SK-N-SH treated with all-trans-retinoic acid at 6 μM for 48 hours (cell line): ENCODE measurements around the gene AIRE.

Source experiments
- ATAC-seq: fragments of 200-7000 bp; cut with Tn5 transposase; 3 replicates; pipeline ENCODE4 v1.9.1; 2020; ENCODE audit warnings: mild to moderate bottlenecking, moderate library complexity
- ARNTL ChIP-seq: fragments of 450-650 bp; formaldehyde crosslinking; IDR thresholded peaks from 2 replicates; pipeline ENCODE4 v1.5.0; 2020; ENCODE audit warnings: low read depth, mild to moderate bottlenecking, moderate library complexity, borderline replicate concordance
- BACH2 ChIP-seq: fragments of 250-450 bp; sonication (Bioruptor Pico); IDR thresholded peaks from 2 replicates; pipeline ENCODE4 v1.9.0; 2021; ENCODE audit warnings: mild to moderate bottlenecking, borderline replicate concordance
- CSDC2 ChIP-seq: fragments of 250-450 bp; sonication (Bioruptor Pico); IDR thresholded peaks from 2 replicates; pipeline ENCODE4 v1.5.0; 2020; ENCODE audit warnings: mild to moderate bottlenecking, moderate library complexity
- ESRRG ChIP-seq: fragments of 250-450 bp; sonication (Bioruptor Pico); IDR thresholded peaks from 2 replicates; pipeline ENCODE4 v1.6.1; 2021; ENCODE audit warnings: mild to moderate bottlenecking
- GLIS3 ChIP-seq: fragments of 250-450 bp; sonication (Bioruptor Pico); IDR thresholded peaks from 2 replicates; pipeline ENCODE4 v1.5.0; 2020; ENCODE audit warnings: mild to moderate bottlenecking, moderate library complexity
- ISL1 ChIP-seq: fragments of 250-450 bp; sonication (Bioruptor Pico); IDR thresholded peaks from 2 replicates; pipeline ENCODE4 v2.1.2; 2022; ENCODE audit warnings: mild to moderate bottlenecking, moderate library complexity
- PPARA ChIP-seq: fragments of 250-450 bp; sonication (Bioruptor Pico); IDR thresholded peaks from 2 replicates; pipeline ENCODE4 v1.5.0; 2020; ENCODE audit warnings: mild to moderate bottlenecking, borderline replicate concordance
- RARB ChIP-seq: fragments of 250-450 bp; sonication (Bioruptor Pico); IDR thresholded peaks from 2 replicates; pipeline ENCODE4 v1.8.0; 2021; ENCODE audit warnings: mild to moderate bottlenecking, moderate library complexity
- SNAI2 ChIP-seq: fragments of 250-450 bp; sonication (Bioruptor Pico); IDR thresholded peaks from 2 replicates; pipeline ENCODE4 v1.5.0; 2020; ENCODE audit warnings: mild to moderate bottlenecking, moderate library complexity
- TOX ChIP-seq: fragments of 250-450 bp; sonication (Bioruptor Pico); IDR thresholded peaks from 2 replicates; pipeline ENCODE4 v1.8.0; 2021; ENCODE audit warnings: mild to moderate bottlenecking, moderate library complexity, borderline replicate concordance
- ZC3H10 ChIP-seq: fragments of 250-450 bp; sonication (Bioruptor Pico); IDR thresholded peaks from 2 replicates; pipeline ENCODE4 v1.5.1; 2021; ENCODE audit warnings: mild to moderate bottlenecking, moderate library complexity
- ZFP3 ChIP-seq: fragments of 250-450 bp; sonication (Bioruptor Pico); IDR thresholded peaks from 2 replicates; pipeline ENCODE4 v1.5.0; 2020; ENCODE audit warnings: mild to moderate bottlenecking, moderate library complexity
- ZFP30 ChIP-seq: fragments of 450-650 bp; formaldehyde crosslinking; IDR thresholded peaks from 2 replicates; pipeline ENCODE4 v1.5.0; 2022; ENCODE audit warnings: mild to moderate bottlenecking, moderate library complexity
- ZNF565 ChIP-seq: fragments of 450-650 bp; formaldehyde crosslinking; conservative IDR thresholded peaks from 2 replicates; pipeline ENCODE4 v1.5.0; 2020; ENCODE audit warnings: low read depth, mild to moderate bottlenecking, moderate library complexity
- ZNF70 ChIP-seq: fragments of 450-650 bp; formaldehyde crosslinking; IDR thresholded peaks from 2 replicates; pipeline ENCODE4 v1.5.0; 2020; ENCODE audit warnings: mild to moderate bottlenecking, moderate library complexity
- TF ChIP-seq, protein P1 (sequence below): fragments of 250-450 bp; sonication (Bioruptor Pico); IDR thresholded peaks from 2 replicates; pipeline ENCODE4 v1.5.1; 2020; ENCODE audit warnings: low read depth, mild to moderate bottlenecking, moderate library complexity
- TF ChIP-seq, protein P2 (sequence below): fragments of 250-450 bp; sonication (Bioruptor Pico); IDR thresholded peaks from 2 replicates; pipeline ENCODE4 v1.8.0; 2021; ENCODE audit warnings: low read depth, mild to moderate bottlenecking, moderate library complexity, borderline replicate concordance
- TF ChIP-seq, protein P3 (sequence below): fragments of 250-450 bp; sonication (Bioruptor Pico); IDR thresholded peaks from 2 replicates; pipeline ENCODE4 v1.5.0; 2020; ENCODE audit warnings: mild to moderate bottlenecking, moderate library complexity
- TF ChIP-seq, protein P4 (sequence below): fragments of 250-450 bp; sonication (Bioruptor Pico); IDR thresholded peaks from 2 replicates; pipeline ENCODE4 v1.8.0; 2020; ENCODE audit warnings: mild to moderate bottlenecking, moderate library complexity, borderline replicate concordance

Gene AIRE

DNA sequence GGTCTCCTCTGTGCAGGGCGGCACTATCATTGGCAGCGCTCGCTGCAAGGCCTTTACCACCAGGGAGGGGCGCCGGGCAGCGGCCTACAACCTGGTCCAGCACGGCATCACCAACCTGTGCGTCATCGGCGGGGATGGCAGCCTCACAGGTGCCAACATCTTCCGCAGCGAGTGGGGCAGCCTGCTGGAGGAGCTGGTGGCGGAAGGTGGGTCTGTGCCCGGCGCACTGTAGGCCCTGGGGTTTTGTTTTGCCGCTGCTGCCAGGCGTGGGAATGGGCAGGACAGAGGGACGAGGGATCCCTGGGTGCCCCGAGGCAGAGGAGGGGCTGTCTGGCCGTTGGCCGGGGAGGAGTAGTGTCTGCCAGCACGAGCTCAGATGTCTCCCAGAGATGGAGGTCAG, 26.4 kb downstream of the AIRE start:
- TF ChIP-seq, protein P1, sequence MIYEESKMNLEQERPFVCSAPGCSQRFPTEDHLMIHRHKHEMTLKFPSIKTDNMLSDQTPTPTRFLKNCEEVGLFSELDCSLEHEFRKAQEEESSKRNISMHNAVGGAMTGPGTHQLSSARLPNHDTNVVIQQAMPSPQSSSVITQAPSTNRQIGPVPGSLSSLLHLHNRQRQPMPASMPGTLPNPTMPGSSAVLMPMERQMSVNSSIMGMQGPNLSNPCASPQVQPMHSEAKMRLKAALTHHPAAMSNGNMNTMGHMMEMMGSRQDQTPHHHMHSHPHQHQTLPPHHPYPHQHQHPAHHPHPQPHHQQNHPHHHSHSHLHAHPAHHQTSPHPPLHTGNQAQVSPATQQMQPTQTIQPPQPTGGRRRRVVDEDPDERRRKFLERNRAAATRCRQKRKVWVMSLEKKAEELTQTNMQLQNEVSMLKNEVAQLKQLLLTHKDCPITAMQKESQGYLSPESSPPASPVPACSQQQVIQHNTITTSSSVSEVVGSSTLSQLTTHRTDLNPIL: no peak
- no peak for TF ChIP-seq SNAI2 (CRISPR knock-in tag)
- no peak for TF ChIP-seq ZC3H10 (CRISPR knock-in tag)
- no peak for TF ChIP-seq TOX (CRISPR knock-in tag)
- no peak for TF ChIP-seq CSDC2 (CRISPR knock-in tag)
- no peak for TF ChIP-seq ZNF70
- no peak for TF ChIP-seq PPARA (CRISPR knock-in tag)
- ATAC-seq: no peak

DNA sequence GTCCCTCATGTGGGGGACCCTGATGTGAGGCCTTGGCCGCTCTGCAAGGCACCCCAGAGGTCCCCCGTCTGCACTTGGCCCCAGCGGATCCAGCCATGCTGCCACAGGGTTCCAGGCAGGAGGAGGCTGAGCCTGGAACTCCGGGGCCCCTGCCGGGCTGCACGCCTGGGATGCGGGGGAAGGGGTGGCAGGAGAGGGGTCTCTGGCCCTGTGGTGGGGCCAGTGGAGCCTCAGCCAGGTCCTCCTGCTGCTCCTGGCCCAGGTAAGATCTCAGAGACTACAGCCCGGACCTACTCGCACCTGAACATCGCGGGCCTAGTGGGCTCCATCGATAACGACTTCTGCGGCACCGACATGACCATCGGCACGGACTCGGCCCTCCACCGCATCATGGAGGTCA, 27.0 kb downstream of the AIRE start:
- no peak for ATAC-seq
- TF ChIP-seq RARB (CRISPR knock-in tag) (no peak), ARNTL (CRISPR knock-in tag) (no peak), ZNF565 (no peak), ZNF70 (no peak), GLIS3 (no peak)

DNA sequence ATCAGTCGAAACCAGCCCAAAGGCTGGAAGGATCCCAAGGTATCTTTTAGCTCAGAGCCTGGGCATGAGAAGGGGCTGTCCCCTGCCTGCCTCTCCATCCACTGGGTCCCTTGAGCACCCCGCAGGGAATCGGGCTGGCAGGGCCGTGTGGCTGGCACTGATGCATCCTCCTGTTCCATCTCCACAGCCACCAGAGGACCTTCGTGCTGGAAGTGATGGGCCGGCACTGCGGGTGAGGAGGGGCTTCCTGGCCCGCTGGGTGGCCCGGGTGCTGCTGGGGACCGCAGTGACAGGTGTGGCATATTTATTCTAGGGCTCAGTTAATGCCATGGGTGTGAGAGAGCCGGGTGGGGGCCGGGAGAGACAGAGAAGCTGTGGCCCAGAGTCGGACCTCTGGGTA, 27.8 kb downstream of the AIRE start:
- TF ChIP-seq ESRRG (CRISPR knock-in tag) (no peak), BACH2 (no peak)
- ATAC-seq: no peak

DNA sequence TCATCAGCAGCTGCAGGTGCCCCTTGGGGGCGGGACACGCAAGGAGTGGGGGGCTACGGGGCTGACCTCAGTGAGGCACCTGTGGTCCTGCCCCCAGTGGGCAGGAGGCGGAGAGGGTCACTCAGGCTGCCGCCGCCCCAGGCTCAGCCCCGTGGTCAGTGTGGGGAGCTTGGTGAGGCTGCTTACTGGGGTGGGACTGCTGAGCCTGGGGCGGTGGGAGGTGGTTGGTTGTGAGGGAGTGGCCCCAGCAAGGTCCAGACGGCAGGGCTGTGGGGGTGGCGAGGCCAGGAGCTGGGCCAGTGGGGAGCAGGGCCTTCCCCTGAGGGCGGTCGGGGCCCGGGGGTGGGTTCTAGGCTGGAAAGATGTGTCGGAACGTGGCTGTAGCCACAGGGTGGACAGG, 28.5 kb downstream of the AIRE start:
- TF ChIP-seq ARNTL (CRISPR knock-in tag) (no peak), BACH2 (no peak)
- TF ChIP-seq, protein P2, sequence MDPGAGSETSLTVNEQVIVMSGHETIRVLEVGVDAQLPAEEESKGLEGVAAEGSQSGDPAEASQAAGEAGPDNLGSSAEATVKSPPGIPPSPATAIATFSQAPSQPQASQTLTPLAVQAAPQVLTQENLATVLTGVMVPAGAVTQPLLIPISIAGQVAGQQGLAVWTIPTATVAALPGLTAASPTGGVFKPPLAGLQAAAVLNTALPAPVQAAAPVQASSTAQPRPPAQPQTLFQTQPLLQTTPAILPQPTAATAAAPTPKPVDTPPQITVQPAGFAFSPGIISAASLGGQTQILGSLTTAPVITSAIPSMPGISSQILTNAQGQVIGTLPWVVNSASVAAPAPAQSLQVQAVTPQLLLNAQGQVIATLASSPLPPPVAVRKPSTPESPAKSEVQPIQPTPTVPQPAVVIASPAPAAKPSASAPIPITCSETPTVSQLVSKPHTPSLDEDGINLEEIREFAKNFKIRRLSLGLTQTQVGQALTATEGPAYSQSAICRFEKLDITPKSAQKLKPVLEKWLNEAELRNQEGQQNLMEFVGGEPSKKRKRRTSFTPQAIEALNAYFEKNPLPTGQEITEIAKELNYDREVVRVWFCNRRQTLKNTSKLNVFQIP (CRISPR knock-in tag): no peak
- TF ChIP-seq, all 23 proteins: peak for 0
- no peak for ATAC-seq

DNA sequence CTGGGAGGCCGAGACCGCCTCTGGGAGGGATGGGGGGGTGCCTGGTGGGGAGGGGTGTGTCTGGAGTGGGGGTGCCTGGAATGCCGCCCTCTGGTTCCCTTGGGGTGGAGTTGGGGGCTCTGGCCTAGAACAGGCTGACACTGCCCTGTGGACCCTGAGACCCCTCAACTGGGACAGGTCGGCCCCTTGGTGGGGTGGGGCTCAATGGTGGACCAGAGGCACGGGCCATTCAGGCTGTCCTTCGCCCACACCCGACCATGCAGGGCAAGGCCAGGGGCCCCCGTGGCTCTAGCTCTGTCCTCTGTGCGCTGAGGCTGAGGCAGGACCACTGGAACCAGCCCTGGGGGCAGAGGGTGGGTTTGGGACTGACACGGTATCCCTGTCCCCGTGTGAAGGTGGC, 28.9 kb downstream of the AIRE start:
- no peak for ATAC-seq
- TF ChIP-seq, protein P3, sequence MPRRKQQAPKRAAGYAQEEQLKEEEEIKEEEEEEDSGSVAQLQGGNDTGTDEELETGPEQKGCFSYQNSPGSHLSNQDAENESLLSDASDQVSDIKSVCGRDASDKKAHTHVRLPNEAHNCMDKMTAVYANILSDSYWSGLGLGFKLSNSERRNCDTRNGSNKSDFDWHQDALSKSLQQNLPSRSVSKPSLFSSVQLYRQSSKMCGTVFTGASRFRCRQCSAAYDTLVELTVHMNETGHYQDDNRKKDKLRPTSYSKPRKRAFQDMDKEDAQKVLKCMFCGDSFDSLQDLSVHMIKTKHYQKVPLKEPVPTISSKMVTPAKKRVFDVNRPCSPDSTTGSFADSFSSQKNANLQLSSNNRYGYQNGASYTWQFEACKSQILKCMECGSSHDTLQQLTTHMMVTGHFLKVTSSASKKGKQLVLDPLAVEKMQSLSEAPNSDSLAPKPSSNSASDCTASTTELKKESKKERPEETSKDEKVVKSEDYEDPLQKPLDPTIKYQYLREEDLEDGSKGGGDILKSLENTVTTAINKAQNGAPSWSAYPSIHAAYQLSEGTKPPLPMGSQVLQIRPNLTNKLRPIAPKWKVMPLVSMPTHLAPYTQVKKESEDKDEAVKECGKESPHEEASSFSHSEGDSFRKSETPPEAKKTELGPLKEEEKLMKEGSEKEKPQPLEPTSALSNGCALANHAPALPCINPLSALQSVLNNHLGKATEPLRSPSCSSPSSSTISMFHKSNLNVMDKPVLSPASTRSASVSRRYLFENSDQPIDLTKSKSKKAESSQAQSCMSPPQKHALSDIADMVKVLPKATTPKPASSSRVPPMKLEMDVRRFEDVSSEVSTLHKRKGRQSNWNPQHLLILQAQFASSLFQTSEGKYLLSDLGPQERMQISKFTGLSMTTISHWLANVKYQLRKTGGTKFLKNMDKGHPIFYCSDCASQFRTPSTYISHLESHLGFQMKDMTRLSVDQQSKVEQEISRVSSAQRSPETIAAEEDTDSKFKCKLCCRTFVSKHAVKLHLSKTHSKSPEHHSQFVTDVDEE: no peak
- TF ChIP-seq RARB (CRISPR knock-in tag): no peak
- TF ChIP-seq ESRRG (CRISPR knock-in tag): no peak
- TF ChIP-seq, protein P4, sequence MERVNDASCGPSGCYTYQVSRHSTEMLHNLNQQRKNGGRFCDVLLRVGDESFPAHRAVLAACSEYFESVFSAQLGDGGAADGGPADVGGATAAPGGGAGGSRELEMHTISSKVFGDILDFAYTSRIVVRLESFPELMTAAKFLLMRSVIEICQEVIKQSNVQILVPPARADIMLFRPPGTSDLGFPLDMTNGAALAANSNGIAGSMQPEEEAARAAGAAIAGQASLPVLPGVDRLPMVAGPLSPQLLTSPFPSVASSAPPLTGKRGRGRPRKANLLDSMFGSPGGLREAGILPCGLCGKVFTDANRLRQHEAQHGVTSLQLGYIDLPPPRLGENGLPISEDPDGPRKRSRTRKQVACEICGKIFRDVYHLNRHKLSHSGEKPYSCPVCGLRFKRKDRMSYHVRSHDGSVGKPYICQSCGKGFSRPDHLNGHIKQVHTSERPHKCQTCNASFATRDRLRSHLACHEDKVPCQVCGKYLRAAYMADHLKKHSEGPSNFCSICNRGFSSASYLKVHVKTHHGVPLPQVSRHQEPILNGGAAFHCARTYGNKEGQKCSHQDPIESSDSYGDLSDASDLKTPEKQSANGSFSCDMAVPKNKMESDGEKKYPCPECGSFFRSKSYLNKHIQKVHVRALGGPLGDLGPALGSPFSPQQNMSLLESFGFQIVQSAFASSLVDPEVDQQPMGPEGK (CRISPR knock-in tag): no peak
- TF ChIP-seq ZFP30: no peak
- TF ChIP-seq, protein P1: no peak
- TF ChIP-seq ISL1: no peak
- no peak for TF ChIP-seq ZFP3
